ENCODE results near the gene CCN6. TPM values are rescaled to one million over a fixed set of nuclear protein-coding genes. Genes with fewer than 3 reads are reported as not detected.

CCN6 gene
- total RNA-seq, 2 donors from 2014 or later = not detected

GRCh38 chr6:112062966-112063365 lies 9.1 kb downstream of the CCN6 start:
- no peaks in the 10 kb centered on the region for H3K4me1 Mint-ChIP-seq
- DNase-seq = no peak
- H3K9me3 Mint-ChIP-seq = no peaks in the 10 kb centered on the region
- H3K27me3 ChIP-seq (ENCODE audit: control insufficient read depth, insufficient read depth, low read length, poor library complexity, severe bottlenecking) = peaks cover 78% of the 10 kb centered on the region
- H3K27me3 Mint-ChIP-seq (ENCODE audit: insufficient read depth) = peaks cover 14% of the 10 kb centered on the region
- no peak overlapping the region for H3K27ac ChIP-seq (ENCODE audit: low read depth, low read length)
- no peak for TF ChIP-seq CTCF (conservative IDR thresholded peaks at IDR 0.05)
- H3K9ac ChIP-seq (ENCODE audit: extremely low read depth, low read length, poor library complexity, severe bottlenecking) = no peak overlapping the region
- no peaks in the 10 kb centered on the region for H3K36me3 ChIP-seq (ENCODE audit: control insufficient read depth, insufficient read depth, low read length)
- 92 to 93% methylated on average over 2 to 3 of the region's 3 CpGs for WGBS, 2 experiments (ENCODE audit: insufficient coverage in 1 of 2, insufficient read length in 1 of 2)
- no peaks in the 10 kb centered on the region for H3K36me3 Mint-ChIP-seq (ENCODE audit: low read depth)
- H3K9me3 ChIP-seq (ENCODE audit: control insufficient read depth, low read length) = no peaks in the 10 kb centered on the region
- H3K27ac Mint-ChIP-seq = no peak overlapping the region
- peaks cover 3% of the 10 kb centered on the region for H3K4me1 ChIP-seq (ENCODE audit: control insufficient read depth, insufficient read depth, low read length)
- no peak overlapping the region for H3K4me3 ChIP-seq (ENCODE audit: low read length)
- no peak overlapping the region for H3K4me3 Mint-ChIP-seq

- no peak for DNase-seq
- H3K9ac ChIP-seq (ENCODE audit: extremely low read depth, low read length, poor library complexity, severe bottlenecking) = no peak overlapping the region
- H3K27ac ChIP-seq (ENCODE audit: low read depth, low read length) = no peak overlapping the region
- no peaks in the 10 kb centered on the region for H3K4me1 Mint-ChIP-seq
- no peak overlapping the region for H3K4me3 Mint-ChIP-seq
- no peak overlapping the region for H3K27ac Mint-ChIP-seq
- H3K27me3 ChIP-seq (ENCODE audit: control insufficient read depth, insufficient read depth, low read length, poor library complexity, severe bottlenecking) = peaks cover 53% of the 10 kb centered on the region
- peaks cover 14% of the 10 kb centered on the region for H3K27me3 Mint-ChIP-seq (ENCODE audit: insufficient read depth)
- no peak overlapping the region for H3K4me3 ChIP-seq (ENCODE audit: low read length)
- no peak for TF ChIP-seq CTCF (conservative IDR thresholded peaks at IDR 0.05)
- peaks cover 6% of the 10 kb centered on the region for H3K36me3 Mint-ChIP-seq (ENCODE audit: low read depth)
- no peaks in the 10 kb centered on the region for H3K9me3 Mint-ChIP-seq
- peaks cover 3% of the 10 kb centered on the region for H3K4me1 ChIP-seq (ENCODE audit: control insufficient read depth, insufficient read depth, low read length)
- no peaks in the 10 kb centered on the region for H3K9me3 ChIP-seq (ENCODE audit: control insufficient read depth, low read length)
- 90 to 100% methylated on average over 1 to 6 of the region's 6 CpGs for WGBS, 2 experiments (ENCODE audit: insufficient coverage in 1 of 2, insufficient read length in 1 of 2)
- H3K36me3 ChIP-seq (ENCODE audit: control insufficient read depth, insufficient read depth, low read length) = peaks cover 17% of the 10 kb centered on the region
Observed at GRCh38 chr6:112065426-112065986, 11.6 kb downstream of the CCN6 start.

- no peaks in the 10 kb centered on the region for H3K9me3 ChIP-seq (ENCODE audit: control insufficient read depth, low read length)
- peaks cover 11% of the 10 kb centered on the region for H3K36me3 Mint-ChIP-seq (ENCODE audit: low read depth)
- no peak for DNase-seq
- H3K4me3 Mint-ChIP-seq = no peak overlapping the region
- no peak overlapping the region for H3K27ac Mint-ChIP-seq
- H3K27me3 Mint-ChIP-seq (ENCODE audit: insufficient read depth) = peaks cover 9% of the 10 kb centered on the region
- H3K27ac ChIP-seq (ENCODE audit: low read depth, low read length) = no peak overlapping the region
- no peak overlapping the region for H3K9ac ChIP-seq (ENCODE audit: extremely low read depth, low read length, poor library complexity, severe bottlenecking)
- no peaks in the 10 kb centered on the region for H3K4me1 ChIP-seq (ENCODE audit: control insufficient read depth, insufficient read depth, low read length)
- 94 to 95% methylated on average over 3 of the region's 3 CpGs for WGBS, 2 experiments (ENCODE audit: insufficient coverage in 1 of 2, insufficient read length in 1 of 2)
- H3K27me3 ChIP-seq (ENCODE audit: control insufficient read depth, insufficient read depth, low read length, poor library complexity, severe bottlenecking) = peaks cover 42% of the 10 kb centered on the region
- H3K4me1 Mint-ChIP-seq = no peaks in the 10 kb centered on the region
- peaks cover 24% of the 10 kb centered on the region for H3K36me3 ChIP-seq (ENCODE audit: control insufficient read depth, insufficient read depth, low read length)
- H3K9me3 Mint-ChIP-seq = no peaks in the 10 kb centered on the region
- no peak overlapping the region for H3K4me3 ChIP-seq (ENCODE audit: low read length)
- TF ChIP-seq CTCF (conservative IDR thresholded peaks at IDR 0.05) = no peak
Observed at GRCh38 chr6:112066606-112067005, 12.7 kb downstream of the CCN6 start.

All from endodermal cell (in vitro differentiated cells).